Bronchial epithelial cell (primary cell): ENCODE data around the gene DUSP15. TPM values are rescaled to one million over a fixed set of nuclear protein-coding genes. Genes with fewer than 3 reads are reported as not detected.
"Not testable (repeated sequence)": the region's sequence is repeated elsewhere in the genome, so short reads cannot be mapped to it uniquely, and the experiment has no call there.

Source experiments
- DNase-seq: peaks from one replicate; pipeline ENCODE4 v3.0.0-alpha.2; 2010; ENCODE audit warnings: low read depth
- FAIRE-seq: peaks from 2 replicates; lab custom pipeline; 2011; peaks lifted over from hg19 to GRCh38; lab: Jason Lieb, UNC
- H3K27me3 ChIP-seq: 2 replicates; pipeline ENCODE4 v1.5.1; 2011; ENCODE audit warnings: low read length; ENCODE audit not compliant: control insufficient read depth, insufficient read depth
- H3K36me3 ChIP-seq: 2 replicates; pipeline ENCODE4 v1.5.1; 2011; ENCODE audit warnings: low read length; ENCODE audit not compliant: control insufficient read depth, insufficient read depth
- H3K4me3 ChIP-seq: 2 replicates; pipeline ENCODE4 v1.5.1; 2011; ENCODE audit warnings: mild to moderate bottlenecking, low read depth, low read length, control low read depth
- total RNA-seq: library from RNA; depleted of rRNA; stranded (reverse); fragments of >200 nt; gene quantifications from 2 replicates; pipeline ENCODE4 v1.2.1, GENCODE V29; 2014
- TF ChIP-seq, protein P1 (sequence below): IDR thresholded peaks from 2 replicates; pipeline ENCODE4 v1.5.1; 2011; ENCODE audit warnings: mild to moderate bottlenecking, moderate library complexity, low read length, control low read depth, inconsistent platforms; ENCODE audit not compliant: insufficient read depth, severe bottlenecking

DUSP15 gene
- total RNA-seq, 1 donor from 2014 or later: not detected

DNA sequence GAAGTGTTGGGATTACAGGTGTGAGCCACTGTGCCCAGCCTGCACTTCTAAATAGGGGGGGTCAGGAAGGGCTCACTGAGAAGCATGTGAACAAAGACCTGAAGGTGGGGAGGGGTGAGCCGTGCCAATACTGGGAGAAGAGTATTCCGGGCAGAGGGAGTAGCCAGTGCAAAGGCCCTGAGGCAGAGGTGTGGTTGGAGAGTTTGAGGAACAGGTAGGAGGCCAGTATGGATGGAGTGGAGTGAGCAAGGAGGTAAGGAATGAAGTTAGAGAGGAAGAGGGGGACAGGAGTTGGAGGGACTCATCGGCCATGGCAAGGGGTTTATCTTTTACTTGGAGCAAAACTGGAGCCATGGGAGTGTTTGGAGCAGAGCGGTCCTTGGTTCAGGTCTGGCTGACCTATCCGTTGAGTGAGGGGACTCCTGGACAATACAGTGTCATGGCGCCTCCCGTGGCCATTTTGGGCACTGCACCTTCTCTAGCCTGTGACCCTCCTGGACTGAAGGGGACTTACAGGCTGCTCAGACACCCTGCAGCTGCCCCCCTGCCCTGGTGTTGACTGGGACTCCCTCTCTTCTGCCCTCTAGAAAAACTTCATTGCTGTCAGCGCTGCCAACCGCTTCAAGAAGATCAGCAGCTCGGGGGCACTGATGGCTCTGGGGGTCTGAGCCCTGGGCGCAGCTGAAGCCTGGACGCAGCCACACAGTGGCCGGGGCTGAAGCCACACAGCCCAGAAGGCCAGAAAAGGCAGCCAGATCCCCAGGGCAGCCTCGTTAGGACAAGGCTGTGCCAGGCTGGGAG is 37.0 kb downstream of the DUSP15 start:
- no peak for FAIRE-seq
- DNase-seq: peak; percentile 29
- H3K36me3 ChIP-seq: no peaks in the 10 kb centered on the region
- H3K4me3 ChIP-seq: no peak overlapping the region
- TF ChIP-seq, protein P1, sequence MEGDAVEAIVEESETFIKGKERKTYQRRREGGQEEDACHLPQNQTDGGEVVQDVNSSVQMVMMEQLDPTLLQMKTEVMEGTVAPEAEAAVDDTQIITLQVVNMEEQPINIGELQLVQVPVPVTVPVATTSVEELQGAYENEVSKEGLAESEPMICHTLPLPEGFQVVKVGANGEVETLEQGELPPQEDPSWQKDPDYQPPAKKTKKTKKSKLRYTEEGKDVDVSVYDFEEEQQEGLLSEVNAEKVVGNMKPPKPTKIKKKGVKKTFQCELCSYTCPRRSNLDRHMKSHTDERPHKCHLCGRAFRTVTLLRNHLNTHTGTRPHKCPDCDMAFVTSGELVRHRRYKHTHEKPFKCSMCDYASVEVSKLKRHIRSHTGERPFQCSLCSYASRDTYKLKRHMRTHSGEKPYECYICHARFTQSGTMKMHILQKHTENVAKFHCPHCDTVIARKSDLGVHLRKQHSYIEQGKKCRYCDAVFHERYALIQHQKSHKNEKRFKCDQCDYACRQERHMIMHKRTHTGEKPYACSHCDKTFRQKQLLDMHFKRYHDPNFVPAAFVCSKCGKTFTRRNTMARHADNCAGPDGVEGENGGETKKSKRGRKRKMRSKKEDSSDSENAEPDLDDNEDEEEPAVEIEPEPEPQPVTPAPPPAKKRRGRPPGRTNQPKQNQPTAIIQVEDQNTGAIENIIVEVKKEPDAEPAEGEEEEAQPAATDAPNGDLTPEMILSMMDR: peak; percentile 87
- H3K27me3 ChIP-seq: peaks cover 6% of the 10 kb centered on the region

DNA sequence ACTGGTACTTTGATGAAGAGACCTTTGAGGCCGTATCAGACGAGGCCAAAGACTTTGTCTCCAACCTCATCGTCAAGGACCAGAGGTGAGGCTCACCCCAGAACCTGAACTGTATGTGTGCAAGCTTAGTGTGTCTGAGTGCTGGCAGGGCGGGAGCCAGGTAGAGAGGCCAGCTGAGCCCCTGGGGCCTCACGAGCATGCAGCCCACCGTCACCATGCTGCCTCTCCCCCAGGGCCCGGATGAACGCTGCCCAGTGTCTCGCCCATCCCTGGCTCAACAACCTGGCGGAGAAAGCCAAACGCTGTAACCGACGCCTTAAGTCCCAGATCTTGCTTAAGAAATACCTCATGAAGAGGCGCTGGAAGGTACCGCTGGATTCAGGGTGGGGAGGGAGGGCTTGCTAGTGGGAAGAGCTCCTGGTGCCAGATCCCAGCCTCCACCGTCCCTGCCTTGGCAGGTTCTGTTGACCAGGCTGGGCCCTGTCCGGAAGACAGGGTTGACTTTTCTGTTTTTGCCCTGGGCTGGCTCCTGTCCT is 38.5 kb downstream of the DUSP15 start:
- Histone ChIP-seq H3K4me3 (no peak overlapping the region), H3K27me3 (peaks cover 2% of the 10 kb centered on the region), H3K36me3 (no peaks in the 10 kb centered on the region)
- TF ChIP-seq, protein P1: no peak
- no peak for FAIRE-seq
- no peak for DNase-seq

DNA sequence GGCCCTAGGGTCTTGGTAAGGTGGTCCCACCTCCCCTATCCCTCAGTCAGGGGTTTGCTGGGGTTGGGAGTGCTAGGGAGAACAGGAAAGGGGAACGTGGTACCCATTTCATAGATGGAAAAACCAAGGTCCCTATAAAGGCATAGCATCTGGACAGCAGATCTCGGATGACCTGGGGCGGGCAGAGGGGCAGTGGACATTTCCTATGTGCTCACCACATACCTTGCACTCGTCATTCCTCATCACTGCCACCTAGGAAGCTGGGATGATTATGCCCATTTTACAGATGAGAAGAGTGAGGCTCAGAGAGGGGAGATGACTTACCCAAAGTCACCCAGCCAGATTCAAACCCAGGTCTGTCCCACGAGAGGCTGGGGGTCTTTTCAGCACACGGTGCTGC is 39.1 kb downstream of the DUSP15 start:
- FAIRE-seq (no peak), DNase-seq (no peak)
- no peak overlapping the region for H3K4me3 ChIP-seq
- H3K27me3 ChIP-seq: peaks cover 2% of the 10 kb centered on the region
- TF ChIP-seq, protein P1: no peak
- H3K36me3 ChIP-seq: no peaks in the 10 kb centered on the region

DNA sequence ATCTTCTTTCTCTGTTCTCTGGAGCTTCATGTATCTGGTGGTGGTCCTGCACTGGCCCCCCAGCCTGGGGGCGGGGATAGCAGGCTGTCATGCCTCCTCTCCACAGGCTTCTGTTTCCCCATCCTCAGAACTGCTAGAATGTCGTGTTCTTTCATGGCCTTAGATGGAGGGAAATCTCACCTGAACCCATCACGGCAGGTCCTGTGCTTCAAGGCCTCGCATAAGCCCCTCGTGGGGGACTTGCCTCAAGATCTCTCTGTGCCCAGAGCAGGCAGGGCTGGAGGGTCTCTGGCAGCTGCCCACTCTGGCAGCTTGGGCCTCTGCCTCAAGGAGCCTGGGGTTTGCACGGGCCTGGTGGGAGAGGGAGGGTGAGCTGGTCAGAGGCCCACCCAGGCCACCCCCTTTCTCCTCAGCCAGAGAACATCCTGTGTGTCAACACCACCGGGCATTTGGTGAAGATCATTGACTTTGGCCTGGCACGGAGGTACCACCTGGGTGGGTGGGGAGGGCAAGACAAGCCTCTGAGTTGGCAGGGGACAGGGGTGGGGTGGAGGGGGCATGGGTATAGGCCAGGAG is 39.8 kb downstream of the DUSP15 start:
- FAIRE-seq (no peak), DNase-seq (no peak)
- TF ChIP-seq, protein P1: no peak
- H3K36me3 ChIP-seq: no peaks in the 10 kb centered on the region
- no peak overlapping the region for H3K4me3 ChIP-seq
- H3K27me3 ChIP-seq: peaks cover 2% of the 10 kb centered on the region

DNA sequence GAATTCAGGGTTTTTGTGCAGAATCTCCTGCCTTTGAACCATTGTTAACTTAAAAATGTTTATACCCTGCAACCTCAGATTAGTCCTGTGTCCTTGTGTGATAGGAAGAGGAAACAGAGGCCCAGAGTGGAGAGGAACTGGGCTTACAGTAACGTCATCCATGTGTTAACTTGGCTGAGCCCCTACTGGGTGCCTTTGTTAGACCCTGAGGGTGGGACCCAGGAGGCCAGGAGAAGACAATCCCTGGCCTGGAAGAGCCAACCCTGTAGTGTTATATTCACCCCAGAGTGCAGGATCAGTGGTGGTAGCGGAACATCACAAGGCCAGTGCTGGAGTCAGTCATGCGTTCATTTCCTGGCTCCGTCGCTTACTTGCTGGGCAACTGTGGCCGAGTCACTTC is 40.6 kb downstream of the DUSP15 start:
- DNase-seq (no peak), FAIRE-seq (no peak)
- Histone ChIP-seq H3K4me3 (no peak overlapping the region), H3K36me3 (no peaks in the 10 kb centered on the region), H3K27me3 (peaks cover 2% of the 10 kb centered on the region)
- TF ChIP-seq, protein P1: no peak

DNA sequence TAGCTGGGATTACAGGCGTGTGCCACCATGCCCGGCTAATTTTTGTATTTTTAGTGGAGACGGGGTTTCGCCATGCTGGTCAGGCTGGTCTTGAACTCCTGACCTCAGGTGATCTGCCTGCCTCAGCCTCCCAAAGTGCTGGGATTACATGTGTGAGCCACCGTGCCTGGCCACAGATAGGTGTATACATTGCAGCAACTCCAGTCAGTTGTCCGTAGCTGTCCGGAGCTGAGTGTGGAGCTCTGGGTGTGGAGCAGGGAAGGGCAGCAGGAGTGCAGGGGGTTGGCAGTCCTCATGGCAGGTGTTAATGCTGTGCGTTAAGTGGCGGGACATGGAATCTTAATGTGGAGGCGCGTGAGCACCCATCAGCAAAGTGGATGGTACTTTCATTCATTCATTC is 42.3 kb downstream of the DUSP15 start:
- not testable (repeated sequence) for H3K4me3 ChIP-seq, DNase-seq, H3K36me3 ChIP-seq, H3K27me3 ChIP-seq, FAIRE-seq
